Inferior parietal cortex (tissue), 1 donor: ENCODE measurements around the gene NSD2.
"Not testable (repeated sequence)": the region's sequence is repeated elsewhere in the genome, so short reads cannot be mapped to it uniquely, and the experiment has no call there.

ENCODE experiments used
- DNase-seq: peaks from one replicate; pipeline ENCODE4 v3.0.0-alpha.2; 2016; ENCODE audit errors: extremely low spot score

NSD2 gene

GRCh38 chr4:1842339-1842895, 28.8 kb upstream of the NSD2 start:
- DNase-seq, result no peak

DNA sequence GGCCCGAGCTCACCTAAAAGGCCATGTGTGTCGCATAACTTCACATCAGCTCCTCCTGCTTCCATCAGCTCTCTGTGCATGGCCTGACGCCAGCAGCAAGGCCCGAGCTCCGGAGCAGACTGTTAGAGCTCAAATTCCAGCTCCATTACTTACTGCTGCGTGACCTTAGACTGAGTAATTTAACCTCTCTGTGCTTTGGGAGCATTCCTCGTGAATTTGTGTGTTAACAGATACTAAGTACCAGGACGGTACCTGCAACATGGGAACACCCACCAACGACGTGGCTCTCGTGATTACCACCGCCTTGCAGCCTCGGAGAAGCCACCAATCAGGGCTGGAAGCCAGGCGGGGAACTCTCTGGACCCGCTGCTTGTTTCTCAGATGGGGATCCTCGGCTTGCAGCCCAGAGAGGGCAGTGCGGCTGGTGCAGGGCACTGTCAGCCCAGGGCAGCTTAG, 28.2 kb upstream of the NSD2 start:
- DNase-seq, result no peak

DNA sequence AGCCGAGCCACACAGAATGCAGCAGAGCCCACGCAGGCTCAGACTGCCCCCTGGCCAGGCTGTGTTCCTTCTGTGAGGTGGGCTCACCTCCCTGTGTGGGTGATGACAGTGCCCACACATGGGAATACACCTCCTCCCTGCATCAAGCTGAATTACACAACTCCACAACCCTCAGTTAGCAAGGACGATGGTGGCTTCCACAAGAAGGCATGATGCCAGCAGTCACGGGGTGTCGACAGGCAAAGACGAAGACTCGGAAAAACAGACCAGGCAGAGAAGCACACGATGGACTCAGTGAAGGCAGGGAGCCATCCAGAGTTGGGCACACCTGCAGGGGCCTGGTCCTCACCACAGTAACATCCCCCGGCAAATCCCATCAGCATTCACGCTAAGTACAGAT, 27.3 kb upstream of the NSD2 start:
- peak; percentile 62 for DNase-seq

GRCh38 chr4:1844618-1845017, 26.6 kb upstream of the NSD2 start:
- not testable (repeated sequence) for DNase-seq

DNA sequence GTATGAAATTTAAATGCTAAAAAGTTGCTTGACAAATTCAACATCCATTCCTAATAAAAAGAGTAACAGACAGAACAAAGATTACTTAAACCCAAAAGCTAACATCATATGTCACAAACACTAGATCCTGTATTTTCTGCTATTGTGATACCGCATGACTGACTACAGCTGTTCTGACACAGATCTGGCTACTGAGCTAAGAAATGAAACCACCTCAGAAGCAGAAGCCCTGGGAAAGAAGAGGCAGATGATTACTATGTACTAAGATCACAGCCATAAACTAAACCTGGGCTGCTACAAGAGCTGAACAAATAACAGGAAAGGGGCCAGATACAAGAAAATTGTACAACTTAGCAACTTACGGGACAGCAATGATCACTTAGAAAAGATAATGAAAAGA, 24.6 kb upstream of the NSD2 start:
- no peak for DNase-seq

GRCh38 chr4:1850276-1850675, 20.9 kb upstream of the NSD2 start:
- DNase-seq, result no peak

DNA sequence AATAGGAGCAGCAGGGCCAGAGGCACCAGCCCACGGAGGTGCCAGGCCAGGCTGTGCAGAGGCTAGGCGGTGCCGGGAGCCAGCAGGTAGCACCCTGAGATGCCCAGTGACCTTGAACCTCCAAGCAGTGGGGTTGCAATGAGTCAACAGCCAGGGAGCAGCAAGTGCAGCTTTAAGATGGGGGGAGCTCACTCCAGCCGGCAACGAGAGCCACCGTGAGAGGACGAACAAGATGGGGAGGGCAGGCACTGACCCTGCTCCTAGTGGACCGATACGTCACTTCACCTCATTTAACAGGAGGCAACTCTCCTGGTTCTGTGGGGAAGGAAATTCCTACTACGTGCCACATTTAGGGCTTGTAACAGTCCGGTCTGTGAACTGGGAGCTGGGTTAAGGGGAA, 20.0 kb upstream of the NSD2 start:
- no peak for DNase-seq

DNA sequence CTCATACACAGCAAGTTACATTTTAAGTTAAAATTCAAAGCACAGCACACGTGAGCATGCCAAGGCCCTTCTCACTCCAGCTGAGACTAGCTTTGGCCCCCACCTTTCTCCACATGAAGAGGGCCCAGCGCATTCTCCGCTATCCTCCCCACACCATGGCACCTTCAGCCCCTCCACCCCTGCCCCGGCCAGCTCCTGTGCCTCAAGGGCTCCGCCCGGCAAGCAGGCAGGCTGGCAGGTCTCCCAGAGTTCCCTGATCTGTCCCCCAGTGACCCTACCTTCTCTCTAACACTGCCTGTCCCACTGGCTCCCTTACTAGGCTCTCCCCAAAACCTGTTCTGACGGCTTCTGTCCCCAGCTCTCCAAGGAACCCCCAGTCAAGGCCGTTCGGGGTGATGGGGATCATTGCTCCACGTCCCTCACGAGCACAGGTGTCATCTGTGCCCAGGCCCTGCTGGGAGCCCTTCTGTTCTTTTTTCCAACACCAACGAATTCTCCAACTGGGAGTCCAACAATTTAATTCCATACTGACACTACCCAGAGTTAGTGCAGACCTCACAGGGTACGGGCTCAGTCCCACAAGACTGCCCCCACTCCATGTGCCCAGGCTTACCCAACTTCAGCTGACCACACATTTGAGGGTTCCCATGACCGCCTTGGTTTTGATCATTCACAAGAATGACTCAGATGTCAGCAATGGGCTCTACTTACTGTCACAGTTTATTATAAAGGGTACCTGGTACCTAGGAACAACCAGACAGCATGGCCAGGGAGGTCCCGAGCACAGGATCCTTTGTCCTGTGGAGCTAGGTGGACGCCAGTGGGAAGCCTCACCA, 19.4 kb upstream of the NSD2 start:
- no peak for DNase-seq

DNA sequence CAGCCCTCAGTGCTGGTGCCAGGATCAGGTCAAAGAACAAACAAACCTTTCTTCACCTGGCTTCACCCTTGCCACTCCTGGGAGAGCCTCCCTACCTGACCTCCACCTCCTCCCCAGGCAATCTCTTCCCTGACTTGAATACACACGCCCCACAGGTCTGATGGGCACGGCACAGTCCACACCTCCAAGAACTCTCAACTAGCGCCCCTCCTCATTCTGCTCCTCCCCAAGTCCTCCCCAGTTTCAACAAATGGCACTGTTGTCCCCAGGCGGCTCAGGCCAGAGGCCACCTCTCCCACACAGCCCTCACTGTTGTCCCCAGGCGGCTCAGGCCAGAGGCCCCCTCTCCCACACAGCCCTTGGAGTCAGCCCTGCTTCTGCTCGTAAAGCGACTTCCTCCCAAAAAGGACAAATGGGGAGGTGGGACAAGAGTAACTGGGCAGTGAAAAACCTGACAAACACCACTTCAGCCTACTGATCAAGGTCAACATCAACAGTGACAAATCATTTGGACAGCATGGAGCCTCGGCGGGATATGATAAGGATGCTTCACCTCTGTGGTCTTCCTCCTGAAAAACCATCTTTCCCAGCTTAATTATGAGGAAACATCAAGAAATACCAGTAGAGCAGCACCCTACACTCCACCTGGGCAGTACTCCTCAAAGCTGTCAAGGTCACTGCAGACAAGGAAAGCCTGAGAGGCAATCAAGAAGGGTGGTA, 18.1 kb upstream of the NSD2 start:
- DNase-seq, result no peak

GRCh38 chr4:1854752-1855151, 16.4 kb upstream of the NSD2 start:
- DNase-seq, result no peak

DNA sequence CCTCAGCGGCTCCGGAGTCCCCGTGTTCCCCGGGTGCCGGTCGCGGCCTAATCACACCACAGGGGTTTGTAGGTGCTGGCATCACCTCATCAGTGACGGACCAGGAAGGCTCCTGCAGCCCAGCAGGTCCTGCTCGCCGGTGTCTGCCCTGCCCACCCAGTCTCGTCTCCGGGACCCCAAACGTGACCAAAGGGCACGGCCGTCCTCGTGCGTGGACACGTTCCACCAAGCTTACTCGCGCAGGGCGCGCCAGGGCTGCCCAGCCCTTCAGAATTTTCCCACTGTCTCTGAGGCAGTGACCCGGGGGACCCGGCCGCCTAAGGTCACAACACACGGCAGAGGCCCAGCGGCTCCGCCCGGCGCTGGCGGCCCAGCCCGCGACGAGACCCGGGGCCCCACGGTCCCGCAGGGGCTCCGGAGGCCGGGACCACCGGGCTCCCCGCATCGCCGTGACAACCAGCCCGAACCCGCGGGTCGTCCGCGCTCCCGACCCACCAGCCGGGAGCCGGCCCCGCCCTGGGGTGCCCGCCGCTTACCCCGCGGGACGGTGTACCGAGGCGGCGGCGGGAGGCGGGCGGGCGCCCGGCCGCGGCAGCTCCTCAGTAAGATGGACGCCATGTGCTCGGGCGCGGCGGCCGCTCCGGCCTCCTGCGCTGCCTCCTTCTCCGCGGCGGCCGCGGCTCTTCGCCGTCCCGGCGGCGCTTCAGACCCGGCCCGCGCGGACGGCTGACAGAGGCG, 15.7 kb upstream of the NSD2 start:
- no peak for DNase-seq

DNA sequence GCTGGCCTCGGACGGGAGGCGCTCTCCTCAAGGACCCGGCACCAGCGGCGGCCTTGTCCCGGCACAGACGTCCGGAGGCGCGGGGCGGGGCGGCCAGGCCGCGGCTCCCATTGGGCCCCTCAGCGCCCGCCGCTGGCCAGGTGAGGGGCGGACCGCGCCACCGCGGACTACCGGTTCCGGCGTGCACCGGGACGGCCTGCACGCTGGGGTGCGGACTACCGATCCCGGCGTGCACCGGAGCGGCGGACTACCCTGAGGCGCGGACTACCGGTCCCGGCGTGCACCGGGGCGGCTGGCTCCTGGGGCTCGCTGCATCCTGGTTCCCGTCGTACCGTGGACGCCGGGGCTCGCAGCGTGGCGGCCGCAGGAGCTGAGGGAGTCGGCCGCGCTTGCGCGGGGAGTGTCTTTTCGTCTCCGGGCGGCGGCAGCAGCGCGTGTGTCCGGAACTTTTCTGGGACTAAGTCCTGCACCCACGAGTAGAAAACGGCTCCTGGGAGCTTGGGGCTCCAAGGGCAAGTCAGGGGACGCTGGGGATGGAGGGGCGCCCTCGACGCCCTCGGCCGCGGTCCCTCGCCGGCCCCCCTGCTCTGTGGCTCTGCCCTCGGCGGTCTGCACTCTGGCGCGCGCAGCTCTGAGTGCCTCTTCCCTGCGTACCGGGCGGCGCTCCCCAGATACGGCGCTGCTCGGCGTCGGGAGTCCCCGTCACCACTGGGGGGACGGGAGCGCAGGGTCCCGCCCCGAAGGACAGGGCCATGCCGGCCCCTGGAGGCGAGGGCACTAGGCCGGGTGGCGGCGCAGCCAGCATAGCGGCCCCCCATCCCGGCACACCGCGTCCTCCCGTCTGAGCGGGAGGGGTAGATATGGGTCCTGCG, 14.9 kb upstream of the NSD2 start, which contains the start of gene LETM1:
LETM1 (minus strand) TSS at position 86 of the 872 bp plus-strand sequence. CDS start 206 bp downstream, outside the sequence.
- peak; percentile 91 for DNase-seq

DNA sequence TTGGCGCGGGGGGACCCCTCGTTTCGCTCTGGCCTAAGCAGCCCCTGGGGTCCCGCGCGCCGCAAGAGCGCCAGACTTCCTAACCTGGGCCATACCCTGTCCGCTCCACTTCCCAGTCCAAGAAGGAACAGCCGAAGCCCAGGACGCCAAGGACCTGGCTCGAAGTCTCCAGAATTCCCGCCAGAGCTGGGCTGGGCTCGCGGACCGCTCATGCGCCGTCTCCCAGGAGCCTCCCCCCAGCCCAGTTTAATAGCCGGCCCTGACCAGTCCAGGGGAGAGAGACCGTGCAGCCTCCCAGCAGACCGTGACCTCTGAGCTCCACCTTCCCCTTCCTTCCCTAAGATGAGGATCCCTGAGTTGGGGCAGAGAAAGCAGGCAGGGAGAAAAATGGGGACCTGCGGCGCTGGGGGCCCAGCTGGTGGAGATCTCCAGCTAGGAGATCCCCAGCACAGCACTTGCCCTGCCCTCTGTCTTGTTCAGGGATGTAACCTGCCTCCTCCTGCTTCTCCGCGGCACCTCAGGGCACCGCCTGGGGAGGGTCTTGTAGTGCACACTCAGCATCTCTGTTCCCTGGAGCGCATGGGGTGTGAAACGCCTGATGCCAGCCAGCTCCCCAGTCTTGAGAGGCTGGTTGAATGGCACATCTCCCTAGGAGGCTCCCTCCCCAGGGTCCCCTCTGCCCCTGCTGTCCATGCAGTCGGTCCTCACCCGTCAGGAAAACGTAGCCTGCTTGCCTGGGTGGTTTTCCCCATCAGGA, 14.1 kb upstream of the NSD2 start:
- no peak for DNase-seq

- DNase-seq, result no peak
Measured at GRCh38 chr4:1857931-1858330, 13.3 kb upstream of the NSD2 start.

DNA sequence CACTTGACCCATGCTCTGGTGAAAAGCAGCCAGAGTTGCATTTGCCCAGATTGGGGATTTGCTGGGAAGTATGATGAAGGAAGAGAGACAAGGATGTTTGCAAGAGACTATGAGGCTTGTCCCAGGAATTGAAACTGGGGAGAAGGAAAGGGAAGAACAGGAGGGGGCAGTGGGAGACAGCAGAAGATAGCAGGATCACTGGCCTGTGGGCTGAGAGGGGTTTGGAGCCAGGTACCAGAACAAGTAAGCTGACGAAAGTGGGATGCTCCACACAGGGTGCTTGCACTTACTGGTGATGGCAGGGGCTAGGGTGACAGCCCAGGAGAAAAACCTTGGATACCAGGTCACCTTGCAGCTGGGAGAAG, 11.8 kb upstream of the NSD2 start:
- no peak for DNase-seq

DNA sequence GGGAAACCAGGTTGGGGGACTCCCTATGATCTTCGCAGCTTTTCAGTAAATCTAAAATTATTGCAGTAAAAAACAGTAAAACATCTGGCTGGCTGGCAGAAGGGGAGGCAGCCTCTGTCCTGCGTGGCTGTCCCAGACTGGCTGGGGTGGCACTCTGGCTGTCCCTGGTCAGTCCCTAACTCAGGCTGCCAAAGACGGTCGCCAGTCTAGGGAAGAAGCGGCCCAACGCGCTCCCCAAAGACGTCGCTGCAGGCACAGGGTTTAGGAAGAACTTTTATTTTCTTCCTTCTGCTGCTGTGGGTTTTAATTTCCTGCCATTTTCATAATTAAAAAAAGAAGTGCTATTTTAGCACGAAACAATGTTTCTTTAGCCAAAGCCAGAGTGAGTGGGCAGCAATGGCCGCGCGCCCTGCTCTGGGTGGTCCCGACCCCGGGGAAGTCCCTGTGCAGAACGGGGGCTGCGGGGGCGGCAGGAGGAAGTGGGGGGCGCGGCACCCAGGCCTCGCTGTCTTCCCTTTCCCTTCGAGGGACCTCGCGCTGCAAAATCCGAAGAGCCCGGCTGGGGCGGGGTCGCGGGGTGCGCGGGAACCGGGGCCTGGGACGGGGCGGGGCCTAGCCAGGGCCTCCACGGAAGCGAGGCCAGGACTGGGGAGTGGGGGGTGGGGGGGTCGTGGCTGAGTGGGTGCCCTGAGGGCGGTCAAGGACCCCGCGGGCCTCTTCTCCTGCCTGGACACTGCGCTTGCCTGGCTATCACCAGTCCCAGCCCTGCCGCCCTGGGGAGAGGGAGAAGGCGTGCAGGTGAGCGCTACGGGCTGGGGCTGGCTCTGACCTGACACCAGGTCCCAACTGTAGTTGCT, 8.9 kb upstream of the NSD2 start:
- no peak for DNase-seq

GRCh38 chr4:1862961-1863296, 8.3 kb upstream of the NSD2 start:
- DNase-seq, result no peak

DNA sequence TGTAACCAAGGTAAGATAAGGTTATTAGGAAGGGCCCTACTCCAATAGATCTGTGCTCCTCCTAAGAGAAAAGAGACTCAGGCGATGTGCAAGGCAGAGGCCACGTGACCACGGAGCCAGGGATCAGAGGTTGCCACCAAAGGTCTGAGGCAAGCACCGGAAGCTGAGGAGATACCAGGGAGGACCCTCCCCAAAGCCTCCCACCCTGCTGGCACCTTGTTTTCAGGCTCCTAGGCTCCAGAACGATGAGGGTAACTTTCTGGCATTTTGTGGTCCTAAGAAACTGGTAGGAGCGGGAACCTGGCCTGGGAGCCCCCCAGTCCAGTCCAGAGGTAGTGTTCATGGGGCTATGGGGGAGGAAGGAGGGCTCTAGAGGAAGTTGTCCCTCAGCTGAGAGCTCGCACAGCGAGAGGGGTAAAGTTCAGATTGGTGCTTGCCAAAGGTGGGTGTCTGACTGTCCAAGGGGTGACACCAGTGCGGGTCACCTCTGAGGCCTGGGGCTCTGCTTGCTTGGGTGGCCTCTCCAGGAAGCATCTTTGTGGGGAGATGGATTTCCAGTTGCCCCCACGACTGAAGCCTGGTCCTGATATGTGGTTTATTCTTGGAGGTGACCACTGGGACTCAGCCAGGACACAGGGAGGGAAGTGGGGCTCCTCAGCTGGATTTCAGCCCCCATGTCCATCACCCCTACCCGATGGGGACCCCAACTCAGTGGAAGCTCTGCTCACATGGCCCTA, 7.7 kb upstream of the NSD2 start:
- DNase-seq, result no peak
